ENCODE data around the gene SLC1A3. TPM values are rescaled to one million over a fixed set of nuclear protein-coding genes. Genes with fewer than 3 reads are reported as not detected.
"Not testable (repeated sequence)": the region's sequence is repeated elsewhere in the genome, so short reads cannot be mapped to it uniquely, and the experiment has no call there.

SLC1A3 gene
- polyA plus RNA-seq (2014; cell fraction: cytosol; rRNA removed), result 0.79 and 1.1 TPM in 2 replicates
- 1.7 and 4.1 TPM in 2 replicates for polyA plus RNA-seq (2014; cell fraction: nucleus; rRNA removed)

DNA sequence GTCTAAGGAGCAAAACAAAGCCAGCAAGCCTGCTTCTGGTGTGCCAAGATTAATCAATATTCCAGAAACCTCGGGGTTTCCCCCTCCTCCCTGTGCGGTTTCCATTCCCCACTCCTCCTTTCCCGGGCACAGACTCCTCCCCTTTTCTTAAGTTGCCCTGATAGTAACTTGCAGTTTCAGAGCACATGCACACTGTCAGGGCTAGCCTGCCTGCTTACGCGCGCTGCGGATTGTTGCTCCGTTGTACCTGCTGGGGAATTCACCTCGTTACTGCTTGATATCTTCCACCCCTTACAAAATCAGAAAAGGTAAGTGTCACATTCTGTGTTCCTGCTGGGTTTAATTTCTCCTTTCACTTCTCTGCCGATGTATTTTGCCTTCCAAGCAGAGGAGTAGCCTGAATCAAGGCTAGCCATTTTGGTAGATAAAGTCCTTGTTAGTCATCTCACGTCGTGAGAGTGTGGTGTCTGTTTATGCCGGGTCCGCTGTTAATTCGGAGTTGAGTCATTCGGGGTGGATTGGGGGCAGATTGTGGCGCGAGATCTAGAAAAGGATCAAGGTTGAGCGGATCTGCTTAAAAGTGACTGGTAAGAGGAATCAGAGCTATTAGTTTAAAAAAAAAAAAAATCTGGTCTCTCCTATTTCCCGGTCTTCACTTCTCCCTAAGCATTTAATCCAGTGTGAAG is at the start of gene SLC1A3:
TSS of gene SLC1A3 (plus strand) at position 179 of the 686 bp plus-strand sequence. CDS start 1,818 bp downstream, outside the sequence.
- DNase-seq (ENCODE audit: low spot score), result peak; percentile 68

DNA sequence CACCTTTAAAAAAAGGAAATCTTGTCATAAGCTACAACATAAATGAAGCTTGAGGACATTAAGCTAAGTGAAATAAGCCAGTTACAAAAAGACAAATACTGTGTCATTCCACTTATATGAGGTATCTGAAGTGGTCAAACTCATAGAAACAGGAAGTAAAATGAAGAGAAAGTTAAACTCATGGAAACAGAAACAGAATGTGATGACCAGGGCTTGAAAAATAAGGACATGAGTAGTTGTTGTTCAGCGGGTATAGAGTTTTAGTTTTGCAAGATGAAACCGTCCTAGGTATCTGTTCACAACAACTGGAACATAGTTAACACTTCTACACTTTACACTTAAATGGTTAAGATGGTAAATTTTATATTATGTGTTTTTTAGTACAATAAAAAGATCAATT is 47.8 kb upstream of the SLC1A3 start:
- DNase-seq (ENCODE audit: low spot score), result no peak

DNA sequence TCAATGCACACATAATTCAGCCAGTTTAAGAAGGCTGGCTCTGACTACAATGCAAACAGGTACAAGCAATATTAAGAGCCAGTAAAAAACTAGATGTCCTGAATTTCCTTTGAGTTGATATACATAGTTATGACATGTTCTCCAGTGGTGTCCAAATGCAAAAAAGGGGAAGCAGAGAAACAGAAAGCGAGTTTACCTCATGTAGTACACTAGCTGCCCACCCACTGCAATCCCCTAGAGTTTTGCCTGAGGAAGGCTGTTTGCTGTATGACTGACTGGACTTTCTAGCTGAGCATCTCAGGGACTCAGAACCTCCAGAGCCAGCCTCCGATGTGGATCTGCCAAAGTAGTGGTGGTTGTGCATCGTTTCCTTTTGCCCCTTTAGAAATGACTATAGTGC is 44.8 kb upstream of the SLC1A3 start:
- DNase-seq (ENCODE audit: low spot score), result no peak

DNA sequence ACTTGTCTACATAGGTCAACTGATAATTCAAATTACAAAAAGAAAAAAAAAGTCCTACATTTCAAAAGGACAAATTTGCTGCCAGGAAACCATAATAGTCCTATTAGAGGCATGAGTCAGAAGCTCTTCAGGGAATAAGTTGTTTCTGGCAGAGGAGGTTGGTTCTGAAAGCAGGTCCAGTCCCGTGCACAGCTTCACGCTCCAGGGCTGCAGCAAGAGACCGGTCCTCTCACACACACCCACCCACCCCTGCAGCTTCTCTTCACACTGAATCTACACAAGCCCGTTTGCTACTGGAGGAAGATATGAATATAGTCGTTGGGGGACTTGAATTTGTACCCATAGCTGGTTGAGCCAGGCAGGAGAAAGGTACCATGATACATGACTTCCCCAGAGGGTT is 36.9 kb upstream of the SLC1A3 start:
- DNase-seq (ENCODE audit: low spot score), result no peak

DNA sequence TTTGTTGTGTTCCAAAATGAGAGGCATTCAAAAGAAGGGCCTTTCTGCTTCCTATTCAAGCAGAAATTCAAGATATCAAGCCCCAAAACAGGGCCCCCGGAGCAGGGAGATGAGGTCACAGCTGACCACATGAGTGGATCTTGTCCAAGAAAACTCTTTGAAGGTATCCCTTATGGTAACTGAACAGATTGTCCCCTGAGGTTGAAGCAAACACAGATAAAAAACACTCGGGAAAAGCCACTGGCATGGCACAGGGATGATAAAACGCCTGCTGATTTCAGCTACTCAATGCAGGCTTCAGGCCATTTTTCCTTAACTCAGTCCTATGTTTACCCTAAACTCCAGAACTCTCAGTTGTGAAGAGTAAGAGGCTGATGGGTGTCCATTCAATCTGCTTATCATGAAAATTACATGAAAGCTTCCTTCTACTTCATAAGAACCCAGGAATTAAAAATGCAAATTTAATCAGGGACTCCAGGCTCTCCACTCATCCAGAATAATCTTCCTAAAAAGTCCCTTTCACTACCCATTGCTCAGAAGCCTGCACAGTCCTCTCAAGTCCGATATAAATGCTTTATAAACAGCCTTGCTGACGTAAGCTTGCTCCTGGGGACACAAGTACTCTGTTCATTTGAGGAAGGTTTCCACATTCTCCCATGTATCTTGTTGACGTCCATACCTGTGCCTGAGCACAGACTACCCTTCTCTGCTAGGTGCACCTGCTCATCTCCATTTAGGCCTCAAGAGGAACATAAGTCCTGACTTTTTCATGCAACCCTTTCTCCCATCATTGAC is 35.9 kb upstream of the SLC1A3 start:
- no peak for DNase-seq (ENCODE audit: low spot score)

DNA sequence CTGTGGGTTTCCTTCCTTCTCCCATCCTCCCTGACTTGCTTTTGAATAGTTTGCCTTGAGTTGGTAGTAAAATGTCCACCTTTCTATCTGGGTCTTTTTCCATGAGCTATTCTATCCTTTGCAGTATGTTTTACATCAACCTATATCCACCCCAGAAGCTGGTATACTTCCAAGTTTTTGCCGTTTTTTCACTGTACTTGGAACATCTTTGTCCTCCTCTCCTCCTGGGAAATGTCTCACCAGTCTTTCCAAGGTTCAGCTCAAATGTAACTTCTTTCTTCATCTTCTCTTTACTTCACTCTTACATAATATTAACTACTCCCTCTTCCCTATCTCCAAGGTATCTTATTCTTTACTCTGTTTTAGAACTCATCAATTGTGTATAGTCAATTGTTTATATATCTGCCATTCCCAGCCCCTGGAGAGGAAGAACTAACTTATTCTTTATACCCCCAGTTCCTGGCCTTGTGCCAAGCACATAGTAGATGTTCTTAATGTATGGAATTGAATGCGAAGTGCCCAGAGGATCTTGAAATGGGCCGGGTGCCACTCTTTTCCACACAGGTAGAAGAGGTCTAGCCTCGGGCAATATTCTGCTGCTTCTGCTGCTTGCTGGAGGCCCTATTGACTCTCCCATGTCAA is 34.9 kb upstream of the SLC1A3 start:
- no peak for DNase-seq (ENCODE audit: low spot score)

DNA sequence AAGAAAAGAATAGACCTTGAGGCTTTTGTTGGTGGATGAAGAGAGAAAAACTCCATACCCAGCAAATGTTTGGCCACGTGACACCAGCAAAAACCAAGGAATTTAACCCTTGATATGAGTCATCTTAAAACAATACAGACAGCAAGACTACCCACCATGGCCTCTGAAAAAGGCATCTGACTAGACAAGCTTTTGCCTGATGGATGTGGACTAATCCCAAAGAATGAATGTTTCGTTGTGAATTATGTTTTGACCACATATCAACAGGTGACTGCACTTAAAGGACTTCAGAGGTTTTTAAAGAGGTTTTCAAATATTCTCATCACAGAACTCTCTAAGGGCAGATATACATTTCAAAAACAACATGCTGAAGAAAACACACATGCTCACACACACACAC is 33.0 kb upstream of the SLC1A3 start:
- DNase-seq (ENCODE audit: low spot score), result no peak

DNA sequence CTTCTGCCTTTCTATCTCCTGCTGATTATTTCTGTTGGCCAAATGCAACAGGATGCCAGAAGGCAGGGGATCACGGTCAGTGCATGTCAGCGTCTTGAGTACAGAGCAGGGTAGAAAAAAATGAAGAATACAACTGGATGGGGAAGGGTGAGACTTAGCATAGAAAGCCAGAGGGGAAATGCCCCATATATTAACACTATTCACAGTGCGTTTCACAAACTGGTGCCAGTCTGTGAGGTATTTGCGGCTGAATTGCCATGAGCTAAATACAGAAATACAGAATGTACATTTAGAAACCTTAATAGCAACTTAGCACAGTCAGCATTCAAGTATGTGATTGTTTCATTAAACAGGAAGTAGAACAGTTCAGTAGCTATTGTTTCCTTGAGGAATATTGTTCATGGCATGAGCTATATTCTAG is 31.0 kb upstream of the SLC1A3 start:
- no peak for DNase-seq (ENCODE audit: low spot score)

DNA sequence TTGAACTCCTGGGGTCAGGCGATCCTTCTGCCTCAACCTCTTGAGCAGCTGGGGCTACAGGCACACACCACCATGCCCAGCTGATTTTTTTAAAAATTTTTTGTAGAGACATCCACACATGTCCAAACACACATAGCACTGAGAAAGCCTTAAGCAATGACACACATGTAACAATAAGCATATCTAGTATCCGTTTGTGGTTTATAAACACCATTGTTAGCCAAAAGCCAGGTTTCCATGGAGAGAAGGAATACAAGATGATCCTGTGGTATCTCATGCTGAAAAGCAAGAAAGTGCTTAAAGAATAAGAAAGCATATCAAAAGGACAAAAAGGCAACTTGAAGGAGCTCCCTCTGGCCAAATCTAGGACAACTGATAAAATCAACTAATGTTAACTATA is 29.7 kb upstream of the SLC1A3 start:
- no peak for DNase-seq (ENCODE audit: low spot score)

DNA sequence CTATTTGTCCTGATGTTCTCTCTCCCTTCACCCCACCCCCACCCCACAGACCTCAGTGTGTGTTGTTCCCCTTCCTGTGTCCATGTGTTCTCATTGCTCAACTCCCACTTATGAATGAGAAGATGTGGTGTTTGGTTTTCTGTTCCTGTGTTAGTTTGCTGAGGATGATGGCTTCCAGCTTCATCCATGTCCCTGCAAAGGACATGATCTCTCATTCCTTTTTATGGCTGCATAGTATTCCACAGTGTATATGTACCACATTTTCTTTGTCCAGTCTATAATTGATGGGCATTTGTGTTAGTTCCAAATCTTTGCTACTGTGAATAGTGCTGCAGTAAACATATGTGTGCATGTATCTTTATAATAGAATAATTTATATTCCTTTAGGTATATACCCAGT is 26.5 kb upstream of the SLC1A3 start:
- not testable (repeated sequence) for DNase-seq (ENCODE audit: low spot score)

DNA sequence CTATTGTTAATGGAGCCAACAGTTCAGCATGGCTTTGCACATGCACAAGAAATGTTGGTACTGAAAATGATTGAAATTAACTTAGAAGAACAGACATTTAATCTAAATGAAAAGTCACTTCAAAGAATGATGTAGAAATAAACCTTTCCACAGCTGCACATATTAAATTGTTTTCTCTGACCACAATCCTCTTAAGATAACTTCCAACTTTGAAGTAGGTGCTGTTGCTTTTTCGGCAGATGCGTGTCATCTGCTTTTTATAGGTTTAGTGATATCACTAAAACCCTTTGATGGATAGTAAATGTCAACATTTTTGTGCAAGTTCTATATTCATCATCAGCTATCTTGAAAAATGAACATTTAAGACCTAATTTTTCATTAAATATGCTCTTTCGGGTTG is 25.3 kb upstream of the SLC1A3 start:
- no peak for DNase-seq (ENCODE audit: low spot score)

DNA sequence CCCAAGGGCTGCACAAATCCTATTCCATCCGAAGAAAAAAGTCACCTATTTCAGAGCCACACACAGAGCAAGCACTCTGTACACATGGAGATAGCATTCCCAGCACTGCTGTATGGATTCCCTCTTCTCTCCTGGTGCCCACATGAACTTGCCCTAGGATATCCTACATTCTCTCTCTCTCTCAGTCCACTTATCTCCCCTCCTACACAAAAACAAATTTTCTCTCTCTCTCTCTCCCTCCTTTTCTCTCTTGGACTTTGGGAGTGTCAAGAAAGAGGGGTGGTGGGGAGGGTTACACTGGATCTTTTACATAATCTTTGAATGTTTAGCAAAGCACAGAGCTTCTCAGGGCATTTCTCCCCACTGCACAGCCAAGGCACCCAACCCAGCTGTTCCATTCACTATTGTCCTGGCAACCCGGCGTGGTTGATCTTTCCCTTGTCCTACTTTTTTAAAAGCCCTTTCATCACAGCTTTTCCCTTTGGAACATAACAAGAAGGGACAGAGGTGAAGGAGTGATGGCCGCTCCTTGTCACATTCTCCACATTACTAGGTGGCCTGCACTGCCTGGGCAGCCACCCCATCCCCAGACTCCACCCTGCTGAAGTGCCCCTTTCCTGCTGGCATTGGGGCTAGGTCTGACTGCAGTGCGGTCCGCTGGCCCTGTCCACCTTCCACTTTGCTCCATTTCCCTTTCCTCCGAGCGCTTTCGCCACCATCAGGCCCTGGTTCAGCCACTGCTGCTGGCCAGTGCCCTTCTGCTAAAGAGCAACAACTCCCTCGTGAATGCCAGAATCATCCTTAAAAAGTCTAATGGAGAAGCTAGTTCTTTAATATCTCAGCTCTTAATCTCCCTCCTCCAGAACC is 22.2 kb upstream of the SLC1A3 start:
- DNase-seq (ENCODE audit: low spot score), result no peak

DNA sequence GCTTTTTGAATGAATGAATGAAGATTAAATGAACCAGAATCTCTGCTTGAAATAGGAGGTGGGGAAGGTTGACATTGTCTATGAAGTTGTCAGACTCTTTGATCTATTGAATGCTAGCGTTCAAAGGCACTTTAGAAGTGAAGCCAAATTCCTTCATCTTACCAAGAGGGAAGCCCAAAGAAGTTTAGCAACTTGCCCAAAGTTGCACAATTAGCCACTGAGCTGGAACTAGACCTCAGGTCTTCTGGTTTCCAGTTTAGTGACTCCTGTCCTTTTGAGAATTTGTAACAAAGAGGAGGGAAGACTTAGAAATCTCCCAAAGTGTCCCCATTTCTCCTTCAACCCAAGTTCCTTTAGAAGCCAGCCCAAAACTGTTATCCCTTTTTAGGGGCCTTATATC is 20.7 kb upstream of the SLC1A3 start:
- no peak for DNase-seq (ENCODE audit: low spot score)

DNA sequence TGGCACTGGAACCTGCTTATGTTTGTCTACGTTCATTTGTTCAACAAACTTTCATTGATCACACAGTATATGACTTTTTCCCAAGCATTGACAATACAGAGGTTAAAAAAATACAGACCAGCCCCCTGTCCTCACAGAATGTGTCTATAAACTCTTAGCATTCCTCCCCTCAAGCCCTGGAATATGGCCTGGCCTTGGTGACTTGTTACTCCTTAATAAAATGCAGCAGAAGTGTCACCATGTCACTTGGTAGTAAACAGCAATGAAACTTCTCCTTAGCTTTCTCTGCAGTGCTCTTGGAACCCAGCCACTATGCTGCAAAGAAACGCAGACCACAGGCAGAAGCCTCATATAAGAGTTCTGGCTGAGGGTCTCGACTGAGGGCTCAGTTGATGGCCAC is 19.1 kb upstream of the SLC1A3 start:
- DNase-seq (ENCODE audit: low spot score), result no peak

DNA sequence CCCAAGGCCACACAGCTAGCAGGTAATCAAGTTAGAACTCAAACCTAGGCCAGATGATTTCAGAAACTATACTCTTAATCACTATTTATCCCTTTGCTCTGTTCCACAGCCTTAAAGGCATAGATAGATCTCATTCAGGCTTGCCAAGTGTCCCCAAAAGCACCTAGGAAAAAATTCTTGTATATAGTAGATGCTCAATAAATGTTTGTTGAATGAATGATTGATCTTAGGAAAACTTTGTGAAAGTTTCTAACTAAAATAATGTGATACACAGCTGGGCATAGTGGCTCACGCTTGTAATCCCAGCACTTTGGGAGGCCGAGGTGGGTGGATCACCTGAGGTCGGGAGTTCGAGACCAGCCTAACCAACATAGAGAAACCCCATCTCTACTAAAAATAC is 16.7 kb upstream of the SLC1A3 start:
- not testable (repeated sequence) for DNase-seq (ENCODE audit: low spot score)

DNA sequence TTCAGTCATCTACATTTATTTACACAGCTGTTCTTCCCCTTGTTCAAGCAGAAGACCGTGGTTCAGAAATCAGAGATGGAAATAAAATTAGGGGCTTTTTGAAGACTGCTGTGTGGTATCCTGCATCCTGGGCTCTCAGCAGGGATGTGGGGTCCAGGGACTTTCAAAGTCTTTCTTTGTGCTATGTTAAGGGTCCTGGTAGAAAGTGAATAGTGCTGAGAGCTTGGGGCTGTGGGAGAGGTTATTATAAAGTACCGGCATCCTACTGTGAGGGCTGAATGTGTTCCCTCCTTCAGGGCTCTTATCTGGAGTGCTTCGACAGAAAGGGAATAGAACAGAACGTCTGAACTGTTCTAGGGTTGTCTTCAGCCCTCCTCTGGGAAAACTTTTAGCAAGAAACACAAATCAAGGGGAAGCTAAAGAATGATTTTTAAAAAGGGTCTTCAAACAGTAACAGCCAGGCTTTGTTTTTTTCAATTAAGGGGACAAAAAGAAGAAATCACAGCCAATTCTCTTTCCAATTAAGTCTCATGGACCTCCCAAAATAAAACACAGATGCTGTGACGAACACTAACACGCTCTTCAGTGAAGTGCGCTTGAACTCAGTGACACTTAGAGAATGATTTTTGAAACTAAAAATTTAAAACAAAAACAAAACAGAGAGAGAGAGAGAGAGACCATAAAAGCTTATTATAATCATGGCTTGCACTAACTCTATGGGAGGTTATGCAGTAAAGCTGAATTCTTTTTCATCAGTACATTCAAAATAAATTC is 15.7 kb upstream of the SLC1A3 start:
- no peak for DNase-seq (ENCODE audit: low spot score)

DNA sequence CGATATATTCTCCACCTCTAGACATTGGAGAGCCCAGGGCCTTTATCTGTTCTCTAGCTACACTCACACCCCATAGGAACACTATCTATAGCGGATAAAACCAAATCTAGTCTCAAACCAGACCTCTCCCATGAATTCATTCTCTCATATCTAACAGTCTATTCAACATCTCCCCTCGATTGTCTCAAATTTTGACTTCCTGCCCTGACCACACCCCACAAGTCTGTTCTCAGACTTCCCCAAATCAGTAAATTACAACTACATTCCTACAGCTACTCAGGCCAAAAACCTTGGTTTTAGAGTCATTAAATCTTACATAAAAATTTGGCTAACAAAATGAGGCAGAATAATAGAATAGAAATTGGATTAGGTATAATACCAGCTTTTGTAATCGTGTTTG is 12.5 kb upstream of the SLC1A3 start:
- no peak for DNase-seq (ENCODE audit: low spot score)

DNA sequence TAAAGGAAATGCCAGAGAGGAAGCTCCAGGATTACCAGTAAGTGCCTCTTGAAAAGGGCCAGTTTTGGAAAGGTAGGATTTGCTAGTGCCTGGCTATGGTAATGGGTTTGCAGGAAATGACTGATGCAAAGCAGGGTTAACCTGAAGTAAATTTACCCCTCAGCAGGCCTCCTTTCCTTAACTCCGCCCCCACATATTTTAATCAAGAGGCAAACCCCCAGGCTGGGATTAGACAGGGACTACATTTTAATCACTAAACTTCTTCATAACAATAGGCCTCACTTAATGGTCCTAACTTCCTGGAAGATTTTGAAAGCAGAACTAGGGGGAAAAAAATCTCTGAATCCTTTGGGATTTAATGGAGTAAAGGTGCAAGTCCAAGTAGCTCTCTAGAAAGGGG is 10.2 kb upstream of the SLC1A3 start:
- DNase-seq (ENCODE audit: low spot score), result no peak

DNA sequence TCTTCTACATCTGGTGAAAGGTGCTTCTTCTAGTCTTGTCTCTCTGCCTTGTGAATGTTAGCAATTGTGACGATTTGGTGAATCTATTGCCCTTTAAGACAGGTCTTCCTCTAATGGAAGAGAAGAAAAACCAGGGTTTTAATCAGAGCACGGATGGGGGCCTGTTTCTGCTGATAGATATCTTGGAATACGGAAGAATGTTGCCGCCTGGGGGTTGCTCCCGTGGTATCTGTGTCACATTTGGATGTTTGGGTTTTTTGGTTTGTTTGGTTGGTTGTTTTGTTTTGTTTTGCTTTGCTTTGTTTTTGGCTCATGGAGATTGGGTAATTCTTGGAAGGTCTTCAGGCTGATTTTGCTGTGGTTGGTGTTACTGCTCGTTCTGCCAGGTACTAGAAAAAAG is 9.7 kb upstream of the SLC1A3 start:
- DNase-seq (ENCODE audit: low spot score), result no peak

DNA sequence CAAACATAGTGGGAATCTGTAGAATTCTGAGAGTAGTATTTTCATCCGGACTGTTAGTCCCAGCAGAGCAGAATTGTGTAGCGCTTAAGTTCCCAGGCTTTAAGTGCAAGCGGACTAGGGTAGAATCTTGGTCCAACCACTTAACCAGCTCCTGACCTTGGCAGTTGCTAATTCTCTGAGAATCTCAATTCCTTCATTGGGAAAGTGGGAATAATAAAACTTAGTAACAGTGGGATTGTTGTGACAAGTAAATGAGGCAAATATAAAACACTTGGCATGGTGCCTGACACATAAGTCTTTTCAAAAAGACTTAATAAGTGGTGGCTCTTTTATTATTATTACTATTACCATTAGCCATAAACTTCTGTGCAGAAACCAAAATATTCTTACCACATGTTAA is 8.4 kb upstream of the SLC1A3 start:
- no peak for DNase-seq (ENCODE audit: low spot score)
